Progenitor cell of endocrine pancreas (in vitro differentiated cells): Measurements from ENCODE around the gene SLC16A8. TPM values are rescaled to one million over a fixed set of nuclear protein-coding genes. Genes with fewer than 3 reads are reported as not detected.

Source experiments
- DNase-seq: peaks from one replicate; pipeline ENCODE4 v3.0.0; 2021; ENCODE audit warnings: low spot score; ENCODE audit not compliant: unreplicated experiment
- H3K27ac Mint-ChIP-seq: 2 replicates; pipeline ENCODE4 v1.8.0; 2021; ENCODE audit warnings: mild to moderate bottlenecking, moderate library complexity, mixed read lengths
- H3K27me3 Mint-ChIP-seq: 2 replicates; pipeline ENCODE4 v1.8.0; 2021; ENCODE audit warnings: mixed read lengths
- H3K36me3 Mint-ChIP-seq: 2 replicates; pipeline ENCODE4 v1.8.0; 2022; ENCODE audit warnings: mixed read lengths; ENCODE audit not compliant: insufficient read depth
- H3K4me1 Mint-ChIP-seq: 2 replicates; pipeline ENCODE4 v1.8.0; 2021; ENCODE audit warnings: low read depth, mixed read lengths
- H3K4me3 Mint-ChIP-seq: 2 replicates; pipeline ENCODE4 v1.8.0; 2021; ENCODE audit warnings: low read depth, mild to moderate bottlenecking, moderate library complexity, mixed read lengths
- H3K9me3 Mint-ChIP-seq: 2 replicates; pipeline ENCODE4 v1.8.0; 2021; ENCODE audit warnings: low read depth, mixed read lengths
- total RNA-seq: library from RNA; stranded (reverse); gene quantifications from 2 replicates; pipeline ENCODE4 v1.2.1, GENCODE V29; 2021
- TF ChIP-seq, protein P1 (sequence below): fragments of 200-600 bp; sonication (generic); IDR thresholded peaks from one replicate; pipeline ENCODE4 v1.5.0; 2021; ENCODE audit warnings: antibody characterized with exemption, mild to moderate bottlenecking; ENCODE audit not compliant: unreplicated experiment

Gene SLC16A8
- total RNA-seq, 1 donor from 2014 or later, result 2.6 TPM

DNA sequence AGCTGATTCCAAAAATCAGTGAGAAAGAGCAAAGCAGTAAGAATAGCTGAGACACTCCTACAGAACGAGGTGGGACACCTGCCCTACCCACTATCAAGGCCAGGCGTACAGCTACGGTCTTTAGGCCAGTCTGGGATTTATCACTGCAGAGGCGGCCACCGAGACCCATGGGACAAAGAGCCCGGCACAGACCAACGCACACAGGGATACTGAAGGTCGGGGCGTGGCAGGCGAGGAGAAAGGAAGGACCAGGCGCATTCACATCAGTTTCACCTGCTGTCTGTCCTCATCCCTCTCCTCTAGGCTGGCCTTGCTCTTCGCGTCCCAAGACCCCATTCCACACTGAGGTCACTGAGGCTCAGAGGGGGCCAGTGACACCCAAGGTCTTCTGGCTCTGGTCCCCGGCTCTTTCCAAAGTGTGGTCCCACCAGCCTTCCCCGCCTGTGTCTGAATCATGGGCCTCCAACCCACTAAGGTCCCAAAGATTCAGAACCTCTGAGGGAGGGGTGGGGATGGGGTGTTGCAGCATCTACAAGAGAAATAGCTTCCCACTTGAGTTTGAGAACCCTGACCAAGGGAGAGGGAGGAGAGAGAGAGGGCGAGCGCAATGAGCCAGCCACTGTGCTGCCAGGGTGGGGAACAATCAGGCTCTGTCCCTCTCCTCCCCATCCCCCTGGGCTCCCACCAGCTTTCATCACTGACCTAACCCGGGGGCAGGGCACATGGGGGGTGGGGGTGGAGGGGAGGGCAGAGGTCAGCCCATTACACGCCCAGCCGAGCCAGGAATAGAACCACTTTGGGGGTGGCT lies 34.0 kb downstream of the SLC16A8 start:
- no peak overlapping the region for H3K27ac Mint-ChIP-seq
- DNase-seq, result no peak

DNA sequence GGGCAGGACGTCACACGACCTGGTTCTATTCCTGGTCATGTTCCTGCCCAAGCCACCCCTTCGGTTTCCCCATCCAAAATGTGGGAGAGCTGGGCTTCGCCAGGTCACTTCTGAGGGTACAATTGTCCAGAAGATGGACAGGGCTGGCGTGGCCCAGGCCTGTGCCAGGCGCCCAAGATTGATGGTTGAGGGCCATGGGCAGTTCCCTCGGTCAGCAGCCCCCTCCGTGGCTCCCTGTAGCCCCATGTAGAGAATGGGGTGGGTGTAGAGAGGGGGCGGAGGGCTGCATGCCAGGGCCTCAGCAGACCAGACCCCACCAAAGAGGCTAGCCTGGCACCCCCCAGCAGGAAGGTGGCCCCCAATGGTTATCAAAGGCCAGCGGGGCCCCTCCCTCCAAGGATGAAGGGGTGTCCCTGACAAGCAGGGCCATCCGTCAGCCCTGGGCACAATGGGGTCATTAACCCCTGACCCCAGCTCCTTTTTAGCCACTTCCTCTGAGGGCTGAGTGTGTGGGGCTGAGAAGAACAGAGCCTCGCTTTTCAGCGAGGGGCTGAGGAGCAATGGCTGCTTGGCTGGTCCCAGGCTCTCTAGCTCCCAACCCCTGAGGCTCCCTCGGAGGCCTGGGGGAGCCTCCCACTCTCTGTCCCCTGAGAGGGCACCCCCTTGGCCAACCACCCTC lies 37.8 kb downstream of the SLC16A8 start:
- no peak for DNase-seq
- H3K4me1 Mint-ChIP-seq, result no peaks in the 10 kb centered on the region

More for the DNA sequence above, 34.0 kb downstream of the SLC16A8 start:
- TF ChIP-seq, protein P1, sequence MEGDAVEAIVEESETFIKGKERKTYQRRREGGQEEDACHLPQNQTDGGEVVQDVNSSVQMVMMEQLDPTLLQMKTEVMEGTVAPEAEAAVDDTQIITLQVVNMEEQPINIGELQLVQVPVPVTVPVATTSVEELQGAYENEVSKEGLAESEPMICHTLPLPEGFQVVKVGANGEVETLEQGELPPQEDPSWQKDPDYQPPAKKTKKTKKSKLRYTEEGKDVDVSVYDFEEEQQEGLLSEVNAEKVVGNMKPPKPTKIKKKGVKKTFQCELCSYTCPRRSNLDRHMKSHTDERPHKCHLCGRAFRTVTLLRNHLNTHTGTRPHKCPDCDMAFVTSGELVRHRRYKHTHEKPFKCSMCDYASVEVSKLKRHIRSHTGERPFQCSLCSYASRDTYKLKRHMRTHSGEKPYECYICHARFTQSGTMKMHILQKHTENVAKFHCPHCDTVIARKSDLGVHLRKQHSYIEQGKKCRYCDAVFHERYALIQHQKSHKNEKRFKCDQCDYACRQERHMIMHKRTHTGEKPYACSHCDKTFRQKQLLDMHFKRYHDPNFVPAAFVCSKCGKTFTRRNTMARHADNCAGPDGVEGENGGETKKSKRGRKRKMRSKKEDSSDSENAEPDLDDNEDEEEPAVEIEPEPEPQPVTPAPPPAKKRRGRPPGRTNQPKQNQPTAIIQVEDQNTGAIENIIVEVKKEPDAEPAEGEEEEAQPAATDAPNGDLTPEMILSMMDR, result no peak
- Mint-ChIP-seq H3K9me3 (no peaks in the 10 kb centered on the region), H3K4me3 (no peak overlapping the region), H3K4me1 (no peaks in the 10 kb centered on the region), H3K36me3 (no peaks in the 10 kb centered on the region), H3K27me3 (peaks cover 5% of the 10 kb centered on the region)

DNA sequence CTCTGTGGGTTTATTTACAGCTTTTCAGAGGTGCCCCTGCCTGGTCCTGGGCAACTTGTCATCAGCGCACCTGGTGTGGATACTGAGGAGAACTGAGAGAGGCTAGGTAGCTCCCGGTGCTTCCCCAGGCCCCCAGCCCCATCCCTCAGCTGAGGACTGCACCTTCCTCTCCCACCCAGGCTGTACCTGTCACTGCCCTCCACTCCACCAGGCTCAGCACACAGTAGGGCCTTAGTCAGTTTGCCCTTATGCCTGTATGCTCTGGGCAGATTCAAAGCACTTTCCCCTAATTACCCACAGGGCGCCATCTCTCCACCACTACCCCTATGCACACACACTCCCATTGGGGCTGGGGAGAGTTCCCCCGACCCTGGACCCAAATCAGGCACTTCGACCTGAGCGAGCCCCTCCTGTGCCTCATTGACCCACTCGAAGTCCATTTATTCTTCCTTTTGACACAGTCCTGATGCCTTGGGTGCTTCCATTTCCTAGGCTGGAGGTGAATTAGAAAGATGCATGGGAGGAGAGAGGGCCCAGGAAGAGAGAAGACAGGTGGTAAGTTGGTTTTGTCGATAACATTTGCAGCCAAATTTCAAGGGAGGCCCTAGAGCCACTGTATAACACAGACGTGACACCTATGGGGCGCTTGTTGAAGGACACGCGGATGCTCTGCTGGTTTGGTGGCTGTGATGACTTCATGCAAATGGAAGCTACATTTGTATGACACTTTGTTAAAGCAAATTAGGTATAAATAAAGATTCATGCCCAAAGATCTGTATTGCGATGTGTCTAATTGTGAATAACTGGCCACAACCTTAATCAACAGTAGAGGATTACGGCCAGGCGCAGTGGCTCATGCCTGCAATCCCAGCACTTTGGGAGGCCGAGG lies 40.6 kb downstream of the SLC16A8 start:
- H3K36me3 Mint-ChIP-seq, result no peaks in the 10 kb centered on the region
- TF ChIP-seq, protein P1, result no peak
- H3K4me3 Mint-ChIP-seq, result no peak overlapping the region
- H3K27me3 Mint-ChIP-seq, result peaks cover 15% of the 10 kb centered on the region
- H3K9me3 Mint-ChIP-seq, result no peaks in the 10 kb centered on the region
- H3K27ac Mint-ChIP-seq, result no peak overlapping the region
- DNase-seq, result no peak
- no peaks in the 10 kb centered on the region for H3K4me1 Mint-ChIP-seq

More for the DNA sequence above, 37.8 kb downstream of the SLC16A8 start:
- H3K36me3 Mint-ChIP-seq, result no peaks in the 10 kb centered on the region
- peaks cover 17% of the 10 kb centered on the region for H3K27me3 Mint-ChIP-seq
- TF ChIP-seq, protein P1, result no peak
- H3K9me3 Mint-ChIP-seq, result no peaks in the 10 kb centered on the region
- H3K4me3 Mint-ChIP-seq, result no peak overlapping the region
- H3K27ac Mint-ChIP-seq, result no peak overlapping the region

DNA sequence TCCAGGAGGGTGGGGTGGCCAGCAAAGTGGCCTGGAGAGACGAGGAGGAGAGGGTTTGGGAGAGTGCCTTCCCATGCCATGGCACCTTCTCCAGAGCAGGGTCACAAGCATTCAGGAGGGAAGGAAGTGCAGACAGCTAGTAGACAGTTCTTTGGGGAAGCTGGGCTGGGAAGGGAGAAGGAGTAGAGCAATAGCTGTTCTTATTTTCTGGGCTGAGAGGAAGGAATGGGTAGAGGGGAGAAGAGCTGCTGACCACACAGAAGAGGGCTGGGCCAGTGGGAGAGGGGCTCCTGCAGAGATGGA lies 41.5 kb downstream of the SLC16A8 start:
- H3K27me3 Mint-ChIP-seq, result peaks cover 15% of the 10 kb centered on the region
- H3K9me3 Mint-ChIP-seq, result no peaks in the 10 kb centered on the region
- no peaks in the 10 kb centered on the region for H3K4me1 Mint-ChIP-seq
- no peak overlapping the region for H3K27ac Mint-ChIP-seq
- H3K4me3 Mint-ChIP-seq, result no peak overlapping the region
- H3K36me3 Mint-ChIP-seq, result no peaks in the 10 kb centered on the region
- TF ChIP-seq, protein P1, result no peak
- no peak for DNase-seq

DNA sequence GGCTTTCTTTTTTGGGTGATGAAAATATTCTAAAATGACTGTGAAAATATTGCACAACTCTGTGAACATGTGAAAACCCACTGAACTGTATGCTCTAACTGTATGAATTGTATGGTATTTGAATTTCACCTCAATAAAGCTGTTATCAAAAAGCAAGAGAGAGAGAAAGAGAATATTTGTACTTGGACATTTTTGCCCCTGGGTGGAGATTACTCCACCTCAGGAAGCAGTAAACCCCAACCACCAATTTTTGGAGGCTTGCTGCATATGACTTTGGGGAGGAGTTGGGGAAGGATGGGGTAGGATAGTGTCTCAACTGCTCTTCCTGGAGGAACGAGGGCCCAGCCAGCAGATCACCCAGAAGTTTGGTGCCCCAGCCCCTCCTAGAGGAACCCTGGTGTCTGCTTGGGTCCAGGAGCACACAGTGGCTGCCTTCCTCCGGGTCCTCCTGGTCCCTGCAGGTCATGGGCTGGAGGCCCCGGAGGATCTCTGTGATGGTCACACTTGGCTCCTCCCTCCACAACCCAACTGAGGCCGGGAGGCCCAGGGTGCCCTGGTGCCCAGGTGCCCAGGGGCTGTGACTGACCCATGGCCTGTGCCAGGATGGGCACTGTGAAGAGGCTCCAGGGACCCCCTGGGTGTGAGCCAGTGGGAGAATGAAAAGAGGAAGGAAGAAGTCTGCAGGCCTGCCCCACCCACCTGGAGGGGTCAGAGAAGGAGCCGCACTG lies 42.1 kb downstream of the SLC16A8 start:
- TF ChIP-seq, protein P1, result no peak
- Mint-ChIP-seq H3K27me3 (peaks cover 16% of the 10 kb centered on the region), H3K36me3 (no peaks in the 10 kb centered on the region), H3K4me1 (no peaks in the 10 kb centered on the region), H3K4me3 (no peak overlapping the region), H3K27ac (no peak overlapping the region), H3K9me3 (no peaks in the 10 kb centered on the region)
- no peak for DNase-seq
